Kidney epithelial cell (primary cell): ENCODE data around the gene ZIC3. TPM values are rescaled to one million over a fixed set of nuclear protein-coding genes. Genes with fewer than 3 reads are reported as not detected.

Source experiments
- DNase-seq: peaks from one replicate; pipeline ENCODE4 v3.0.0-alpha.2; 2010; ENCODE audit warnings: low read depth
- H3K27me3 ChIP-seq: 2 replicates; pipeline ENCODE4 v1.6.0; 2011; ENCODE audit warnings: low read length; ENCODE audit not compliant: control insufficient read depth, insufficient read depth
- H3K36me3 ChIP-seq: 2 replicates; pipeline ENCODE4 v1.5.1; 2011; ENCODE audit warnings: low read length; ENCODE audit not compliant: control insufficient read depth, insufficient read depth
- H3K4me3 ChIP-seq: 2 replicates; pipeline ENCODE4 v1.5.1; 2011; ENCODE audit warnings: low read depth, mild to moderate bottlenecking, control low read depth, low read length
- total RNA-seq: library from RNA; depleted of rRNA; stranded (reverse); fragments of >200 nt; gene quantifications from 2 replicates; pipeline ENCODE4 v1.2.3, GENCODE V29; 2015
- TF ChIP-seq, protein P1 (sequence below): IDR thresholded peaks from 2 replicates; pipeline ENCODE4 v1.5.1; 2011; ENCODE audit warnings: mild to moderate bottlenecking, moderate library complexity, low read length, control low read depth, inconsistent platforms; ENCODE audit not compliant: insufficient read depth, poor library complexity, severe bottlenecking

ZIC3 gene
- total RNA-seq, 1 donor from 2014 or later, result not detected

DNA sequence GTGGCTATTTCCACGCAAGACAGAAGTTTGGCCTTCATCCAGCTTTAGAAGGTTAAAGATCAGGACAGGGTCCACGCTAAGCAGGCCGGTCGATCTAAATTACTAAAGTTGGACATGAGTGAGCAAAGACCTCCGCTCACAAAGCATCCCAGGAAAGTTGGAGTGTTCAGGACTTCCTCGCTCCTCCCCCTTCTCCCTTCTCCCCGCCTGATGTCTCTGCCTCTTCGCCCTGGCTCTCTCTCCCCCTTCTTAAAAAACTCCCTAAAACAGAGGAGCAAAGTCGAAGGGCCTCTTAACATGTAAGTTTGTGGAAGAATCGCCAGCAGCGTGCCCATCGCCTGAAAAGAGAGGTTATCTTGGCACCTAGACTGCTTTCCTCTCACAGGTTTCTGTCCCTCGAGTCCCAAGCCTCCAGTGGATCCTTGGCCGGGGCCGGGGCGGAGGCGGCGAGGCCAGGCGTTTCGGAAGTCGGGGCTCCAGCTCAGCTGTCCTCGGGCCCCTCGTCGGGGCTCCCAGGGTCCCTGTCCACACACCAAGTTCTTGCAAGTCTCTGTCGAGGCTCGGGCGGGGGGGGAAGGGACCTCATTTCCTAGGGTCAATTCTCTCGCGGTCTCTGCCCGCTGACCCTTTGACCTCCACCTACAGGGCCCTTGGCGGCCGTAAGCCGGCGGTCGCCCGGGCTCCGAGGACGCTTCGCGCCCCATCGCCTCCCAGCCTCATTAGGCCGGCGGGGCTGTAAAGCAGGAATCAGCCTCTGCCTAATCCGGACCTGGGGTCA is 7.6 kb downstream of the ZIC3 start:
- no peaks in the 10 kb centered on the region for H3K36me3 ChIP-seq
- no peak for DNase-seq
- peaks cover 38% of the 10 kb centered on the region for H3K27me3 ChIP-seq
- H3K4me3 ChIP-seq, result no peak overlapping the region
- TF ChIP-seq, protein P1, sequence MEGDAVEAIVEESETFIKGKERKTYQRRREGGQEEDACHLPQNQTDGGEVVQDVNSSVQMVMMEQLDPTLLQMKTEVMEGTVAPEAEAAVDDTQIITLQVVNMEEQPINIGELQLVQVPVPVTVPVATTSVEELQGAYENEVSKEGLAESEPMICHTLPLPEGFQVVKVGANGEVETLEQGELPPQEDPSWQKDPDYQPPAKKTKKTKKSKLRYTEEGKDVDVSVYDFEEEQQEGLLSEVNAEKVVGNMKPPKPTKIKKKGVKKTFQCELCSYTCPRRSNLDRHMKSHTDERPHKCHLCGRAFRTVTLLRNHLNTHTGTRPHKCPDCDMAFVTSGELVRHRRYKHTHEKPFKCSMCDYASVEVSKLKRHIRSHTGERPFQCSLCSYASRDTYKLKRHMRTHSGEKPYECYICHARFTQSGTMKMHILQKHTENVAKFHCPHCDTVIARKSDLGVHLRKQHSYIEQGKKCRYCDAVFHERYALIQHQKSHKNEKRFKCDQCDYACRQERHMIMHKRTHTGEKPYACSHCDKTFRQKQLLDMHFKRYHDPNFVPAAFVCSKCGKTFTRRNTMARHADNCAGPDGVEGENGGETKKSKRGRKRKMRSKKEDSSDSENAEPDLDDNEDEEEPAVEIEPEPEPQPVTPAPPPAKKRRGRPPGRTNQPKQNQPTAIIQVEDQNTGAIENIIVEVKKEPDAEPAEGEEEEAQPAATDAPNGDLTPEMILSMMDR, result no peak

DNA sequence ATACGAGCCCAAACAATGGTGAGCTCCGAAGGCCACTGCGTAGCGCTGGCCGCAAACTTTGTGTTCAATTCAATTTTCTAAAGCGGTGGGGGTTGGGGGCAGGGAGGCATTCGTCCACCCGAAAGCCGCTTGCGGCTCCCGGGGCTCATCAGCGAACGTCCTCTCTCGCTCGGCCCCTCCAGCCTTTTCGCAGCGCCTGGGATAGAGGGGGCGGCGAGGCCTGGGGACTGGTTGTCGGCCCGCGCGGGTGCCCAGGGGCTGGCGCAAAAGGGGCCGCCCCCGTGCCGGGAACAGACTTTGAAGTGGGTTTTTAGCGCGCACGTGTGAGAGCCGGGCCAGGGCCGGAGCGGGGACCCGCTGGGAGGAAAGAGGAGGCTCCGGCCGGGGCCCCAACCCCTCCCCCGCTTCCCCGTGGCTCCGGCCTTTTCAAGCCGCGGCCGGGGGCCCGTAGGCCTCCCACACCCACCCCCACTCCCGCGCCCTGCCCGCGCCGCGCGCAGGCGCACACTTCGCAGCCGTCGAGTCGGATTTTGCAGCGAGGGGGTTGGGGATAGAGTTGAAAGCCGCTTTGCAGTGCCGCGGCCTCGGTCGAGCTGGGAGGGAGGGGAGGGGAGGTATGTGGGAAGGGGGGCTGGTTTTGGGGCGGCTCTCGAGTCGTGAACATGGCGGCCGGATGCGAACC is 8.3 kb downstream of the ZIC3 start:
- H3K4me3 ChIP-seq, result no peak overlapping the region
- no peaks in the 10 kb centered on the region for H3K36me3 ChIP-seq
- DNase-seq, result no peak
- peaks cover 32% of the 10 kb centered on the region for H3K27me3 ChIP-seq
- TF ChIP-seq, protein P1, result no peak

DNA sequence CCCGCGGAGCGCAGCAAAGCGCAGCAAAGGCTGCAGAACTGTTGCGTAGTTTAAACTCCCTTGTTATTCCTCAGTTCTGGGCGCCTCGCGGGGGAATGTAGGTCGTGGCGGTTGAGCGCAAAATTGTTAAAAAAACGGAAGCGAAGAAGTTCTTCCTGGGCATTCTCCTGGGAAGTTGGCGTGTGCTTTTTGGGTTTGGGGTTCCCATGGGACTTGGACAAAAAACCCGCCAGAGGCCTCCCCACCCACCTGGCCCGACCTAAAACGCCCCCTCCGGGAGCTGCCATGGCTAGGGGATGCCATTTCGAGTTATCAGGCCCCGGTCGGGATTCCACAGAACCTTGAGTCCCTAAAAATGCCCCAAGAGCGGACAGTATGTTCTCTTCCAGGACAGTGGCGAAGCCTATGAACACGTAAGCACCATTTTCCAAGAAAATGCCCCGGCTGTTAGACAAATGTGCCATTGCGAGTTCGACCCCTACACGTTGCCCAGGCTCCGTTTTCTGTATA is 8.9 kb downstream of the ZIC3 start:
- Histone ChIP-seq H3K4me3 (no peak overlapping the region), H3K27me3 (peaks cover 28% of the 10 kb centered on the region), H3K36me3 (no peaks in the 10 kb centered on the region)
- DNase-seq, result no peak
- TF ChIP-seq, protein P1, result no peak

DNA sequence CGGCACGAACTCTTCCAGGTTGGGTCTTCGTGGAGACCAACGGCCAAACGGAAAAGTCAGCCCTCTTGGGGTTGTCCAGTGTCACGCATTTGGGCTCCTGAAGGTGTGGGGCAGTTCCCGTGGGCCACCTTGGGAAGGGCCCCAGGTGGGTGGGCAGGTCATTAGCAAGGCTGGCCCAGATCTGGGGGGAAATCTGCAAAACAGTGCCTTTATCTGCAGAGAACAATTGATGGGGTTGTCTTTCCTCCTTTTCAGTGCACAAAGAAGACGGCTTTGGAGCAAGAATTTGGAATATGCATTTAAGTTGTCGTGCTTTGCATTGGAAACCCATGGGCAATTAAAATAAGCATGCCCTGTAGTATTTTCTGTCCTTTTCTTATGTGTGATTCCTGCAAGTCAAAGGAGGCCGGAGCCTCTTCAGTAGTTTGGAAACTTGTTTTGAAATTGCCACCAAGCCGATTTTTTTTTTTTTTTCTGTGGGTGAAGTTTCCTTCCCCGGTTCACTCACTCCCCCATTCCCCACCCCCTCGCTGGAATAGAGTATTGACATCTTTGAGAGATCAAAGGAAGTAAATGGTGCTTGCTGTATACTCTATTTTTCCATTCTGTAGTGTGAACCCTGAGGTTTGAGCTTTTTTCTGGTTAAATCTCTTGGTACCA is 9.8 kb downstream of the ZIC3 start:
- TF ChIP-seq, protein P1, result no peak
- Histone ChIP-seq H3K27me3 (peaks cover 28% of the 10 kb centered on the region), H3K4me3 (no peak overlapping the region), H3K36me3 (no peaks in the 10 kb centered on the region)
- no peak for DNase-seq

DNA sequence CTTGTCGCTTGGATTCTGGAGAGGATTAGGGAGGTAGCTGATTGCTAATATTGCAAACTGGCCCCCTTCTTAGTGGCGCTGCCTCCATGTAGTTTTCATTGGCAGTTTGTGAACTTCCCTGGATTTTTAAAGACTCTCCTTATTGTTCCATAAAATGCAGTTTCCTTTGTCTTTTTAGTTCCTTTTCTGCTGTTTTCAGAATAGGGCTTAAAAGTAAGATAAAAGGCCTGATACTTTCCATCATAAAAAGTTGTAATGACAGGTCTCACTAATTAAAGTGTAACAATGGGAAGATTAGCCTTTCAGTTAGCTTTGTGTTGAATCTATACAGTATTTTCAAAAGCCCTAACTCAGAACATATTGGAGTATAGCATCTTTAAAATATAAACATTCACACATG is 21.2 kb downstream of the ZIC3 start:
- no peaks in the 10 kb centered on the region for H3K36me3 ChIP-seq
- no peak overlapping the region for H3K4me3 ChIP-seq
- H3K27me3 ChIP-seq, result no peaks in the 10 kb centered on the region
- TF ChIP-seq, protein P1, result no peak
- no peak for DNase-seq
